ENCODE data around the gene PLEKHD1. TPM values are rescaled to one million over a fixed set of nuclear protein-coding genes. Genes with fewer than 3 reads are reported as not detected.
A peak's percentile ranks its signal among the peaks of the same experiment; 100 is the strongest.
"Not testable (repeated sequence)": the region's sequence is repeated elsewhere in the genome, so short reads cannot be mapped to it uniquely, and the experiment has no call there.

PLEKHD1 gene
- total RNA-seq, 2 experiments from 2014 or later = 0.05 TPM

GRCh38 chr14:69464829-69465228 is 19.7 kb upstream of the PLEKHD1 start:
- H3K4me3 Mint-ChIP-seq = no peak overlapping the region
- intact Hi-C loops (cut with DNase I, micrococcal nuclease) = loop anchor here in 1 of 2 experiments (10.0 kb wide), 1 partner anchor 600 kb away; no protein-coding TSS in a partner anchor
- H3K36me3 Mint-ChIP-seq (ENCODE audit: low read depth) = peaks cover 5% of the 10 kb centered on the region
- ChIA-PET CTCF (interaction anchor here (0.8 to 1.5 kb wide), 3 partner anchors 9 to 60 kb away, joined by 3 to 4 read pairs (median 3); no protein-coding TSS in a partner anchor), POLR2A (no interaction called here)
- ATAC-seq (no peak), DNase-seq (no peak)
- no peaks in the 10 kb centered on the region for H3K27me3 Mint-ChIP-seq
- no peaks in the 10 kb centered on the region for H3K4me1 Mint-ChIP-seq
- H3K27ac Mint-ChIP-seq = no peak overlapping the region
- H3K9me3 Mint-ChIP-seq (ENCODE audit: low read depth) = no peaks in the 10 kb centered on the region

DNA sequence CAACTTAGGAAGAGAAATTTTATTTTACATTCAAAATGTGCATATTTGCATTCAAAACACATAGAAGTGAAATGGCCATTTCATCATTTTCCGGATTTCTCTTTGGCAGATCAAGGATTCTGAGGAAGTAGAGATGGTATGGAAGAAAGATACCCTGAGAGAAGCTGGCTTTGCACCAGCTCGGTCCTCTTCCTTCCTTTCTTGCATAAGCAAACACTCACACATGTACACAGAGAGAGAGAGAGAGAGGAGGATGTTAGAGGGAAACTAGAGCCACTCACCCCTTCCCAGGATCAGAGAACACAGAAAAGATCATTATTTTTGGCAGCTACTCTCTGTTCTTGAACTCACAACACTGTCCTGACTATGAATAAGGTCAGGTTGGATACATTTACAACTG is 15.6 kb upstream of the PLEKHD1 start:
- Mint-ChIP-seq H3K27me3 (no peaks in the 10 kb centered on the region), H3K36me3 (ENCODE audit: low read depth) (peaks cover 2% of the 10 kb centered on the region), H3K4me1 (no peaks in the 10 kb centered on the region), H3K27ac (no peak overlapping the region), H3K4me3 (no peak overlapping the region), H3K9me3 (ENCODE audit: low read depth) (no peaks in the 10 kb centered on the region)
- POLR2A ChIA-PET = no interaction called here
- CTCF ChIA-PET = interaction anchor here (0.7 kb wide), 1 partner anchor 160 kb away, joined by 4 read pairs; no protein-coding TSS in a partner anchor
- ATAC-seq (no peak), DNase-seq (no peak)
- intact Hi-C loops (cut with DNase I, micrococcal nuclease) = loop anchor here in 1 of 2 experiments (10.0 kb wide), 1 partner anchor 604 kb away; no protein-coding TSS in a partner anchor

- Mint-ChIP-seq H3K4me1 (no peaks in the 10 kb centered on the region), H3K4me3 (no peak overlapping the region), H3K27me3 (no peaks in the 10 kb centered on the region), H3K9me3 (ENCODE audit: low read depth) (no peaks in the 10 kb centered on the region), H3K36me3 (ENCODE audit: low read depth) (peaks cover 2% of the 10 kb centered on the region), H3K27ac (no peak overlapping the region)
- CTCF ChIA-PET = interaction anchor here (1.7 kb wide), 1 partner anchor 73 kb away, joined by 4 read pairs; the partner anchor contains the start of genes ERH and SLC39A9
- DNase-seq (no peak), ATAC-seq (no peak)
- intact Hi-C loops (cut with DNase I, micrococcal nuclease) = no loop called here
- POLR2A ChIA-PET = no interaction called here
Observed at GRCh38 chr14:69471436-69471835, 13.1 kb upstream of the PLEKHD1 start.

GRCh38 chr14:69471916-69472315 is 12.6 kb upstream of the PLEKHD1 start:
- Mint-ChIP-seq H3K4me1 (no peaks in the 10 kb centered on the region), H3K27me3 (no peaks in the 10 kb centered on the region), H3K4me3 (no peak overlapping the region), H3K9me3 (ENCODE audit: low read depth) (no peaks in the 10 kb centered on the region), H3K27ac (no peak overlapping the region), H3K36me3 (ENCODE audit: low read depth) (peaks cover 2% of the 10 kb centered on the region)
- CTCF ChIA-PET = interaction anchor here (1.7 kb wide), 1 partner anchor 74 kb away, joined by 4 read pairs; the partner anchor contains the start of genes ERH and SLC39A9
- DNase-seq = peak; percentile 8
- POLR2A ChIA-PET = no interaction called here
- intact Hi-C loops (cut with DNase I, micrococcal nuclease) = no loop called here
- no peak for ATAC-seq

GRCh38 chr14:69473260-69473659 is 11.3 kb upstream of the PLEKHD1 start:
- POLR2A ChIA-PET = no interaction called here
- H3K36me3 Mint-ChIP-seq (ENCODE audit: low read depth) = peaks cover 2% of the 10 kb centered on the region
- no peak overlapping the region for H3K27ac Mint-ChIP-seq
- ATAC-seq (no peak), DNase-seq (no peak)
- no peaks in the 10 kb centered on the region for H3K27me3 Mint-ChIP-seq
- no peak overlapping the region for H3K4me3 Mint-ChIP-seq
- intact Hi-C loops (cut with DNase I, micrococcal nuclease) = no loop called here
- no peaks in the 10 kb centered on the region for H3K9me3 Mint-ChIP-seq (ENCODE audit: low read depth)
- CTCF ChIA-PET = no interaction called here
- no peaks in the 10 kb centered on the region for H3K4me1 Mint-ChIP-seq

GRCh38 chr14:69473946-69474345 is 10.6 kb upstream of the PLEKHD1 start:
- H3K4me1 Mint-ChIP-seq = no peaks in the 10 kb centered on the region
- intact Hi-C loops (cut with DNase I, micrococcal nuclease) = no loop called here
- peaks cover 2% of the 10 kb centered on the region for H3K36me3 Mint-ChIP-seq (ENCODE audit: low read depth)
- no peaks in the 10 kb centered on the region for H3K27me3 Mint-ChIP-seq
- no peaks in the 10 kb centered on the region for H3K9me3 Mint-ChIP-seq (ENCODE audit: low read depth)
- H3K27ac Mint-ChIP-seq = no peak overlapping the region
- ATAC-seq (no peak), DNase-seq (no peak)
- ChIA-PET POLR2A (no interaction called here), CTCF (interaction anchor here (1.0 to 3.0 kb wide), 3 partner anchors 11 to 19 kb away, joined by 4 to 10 read pairs (median 4); no protein-coding TSS in a partner anchor)
- no peak overlapping the region for H3K4me3 Mint-ChIP-seq

- intact Hi-C loops (cut with DNase I, micrococcal nuclease) = loop anchor here in 1 of 2 experiments (5.0 kb wide), 1 partner anchor 97 kb away; the partner anchor contains the start of gene CCDC177
- ChIA-PET CTCF (interaction anchor here (0.6 to 3.0 kb wide), 10 partner anchors 11 to 552 kb away, joined by 3 to 10 read pairs (median 4); no protein-coding TSS in a partner anchor), POLR2A (no interaction called here)
- peaks cover 2% of the 10 kb centered on the region for H3K36me3 Mint-ChIP-seq (ENCODE audit: low read depth)
- peak; percentile 53 for ATAC-seq
- H3K27me3 Mint-ChIP-seq = peaks cover 2% of the 10 kb centered on the region
- no peaks in the 10 kb centered on the region for H3K9me3 Mint-ChIP-seq (ENCODE audit: low read depth)
- H3K27ac Mint-ChIP-seq = no peak overlapping the region
- DNase-seq = peak; percentile 29
- H3K4me1 Mint-ChIP-seq = no peaks in the 10 kb centered on the region
- no peak overlapping the region for H3K4me3 Mint-ChIP-seq
Observed at GRCh38 chr14:69475194-69475818, 9.2 kb upstream of the PLEKHD1 start.

GRCh38 chr14:69476824-69477450 is 7.6 kb upstream of the PLEKHD1 start:
- H3K9me3 Mint-ChIP-seq (ENCODE audit: low read depth); H3K4me3 Mint-ChIP-seq; H3K4me1 Mint-ChIP-seq; DNase-seq; H3K27ac Mint-ChIP-seq; H3K27me3 Mint-ChIP-seq; POLR2A ChIA-PET; ATAC-seq; H3K36me3 Mint-ChIP-seq (ENCODE audit: low read depth): not testable (repeated sequence)
- intact Hi-C loops (cut with DNase I, micrococcal nuclease) = loop anchor here in 1 of 2 experiments (5.0 kb wide), 1 partner anchor 95 kb away; the partner anchor contains the start of gene CCDC177
- CTCF ChIA-PET = interaction anchor here (0.6 to 3.0 kb wide), 2 partner anchors 17 to 46 kb away, joined by 5 to 10 read pairs; no protein-coding TSS in a partner anchor

DNA sequence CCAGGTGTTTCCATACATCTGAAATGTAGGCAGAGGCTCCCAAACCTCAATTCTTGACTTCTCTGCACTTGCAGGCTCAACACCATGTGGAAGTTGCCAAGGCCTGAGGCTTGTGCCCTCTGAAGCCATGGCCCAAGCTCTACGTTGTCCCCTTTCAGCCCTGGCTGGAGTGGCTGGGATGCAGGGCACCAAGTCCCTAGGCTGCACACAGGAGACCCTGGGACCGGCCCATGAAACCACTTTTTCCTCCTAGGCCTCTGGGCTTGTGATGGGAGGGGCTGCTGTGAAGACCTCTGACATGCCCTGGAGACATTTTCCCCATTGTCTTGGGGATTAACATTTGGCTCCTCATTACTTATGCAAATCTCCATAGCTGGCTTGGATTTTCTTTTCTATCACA is 6.5 kb upstream of the PLEKHD1 start:
- POLR2A ChIA-PET; H3K4me1 Mint-ChIP-seq; H3K27me3 Mint-ChIP-seq; DNase-seq; H3K36me3 Mint-ChIP-seq (ENCODE audit: low read depth); ATAC-seq; H3K9me3 Mint-ChIP-seq (ENCODE audit: low read depth); H3K27ac Mint-ChIP-seq; H3K4me3 Mint-ChIP-seq: not testable (repeated sequence)
- CTCF ChIA-PET = interaction anchor here (0.8 kb wide), 1 partner anchor 248 kb away, joined by 4 read pairs; no protein-coding TSS in a partner anchor
- intact Hi-C loops (cut with DNase I, micrococcal nuclease) = loop anchor here in 1 of 2 experiments (5.0 kb wide), 1 partner anchor 94 kb away; the partner anchor contains the start of gene CCDC177

DNA sequence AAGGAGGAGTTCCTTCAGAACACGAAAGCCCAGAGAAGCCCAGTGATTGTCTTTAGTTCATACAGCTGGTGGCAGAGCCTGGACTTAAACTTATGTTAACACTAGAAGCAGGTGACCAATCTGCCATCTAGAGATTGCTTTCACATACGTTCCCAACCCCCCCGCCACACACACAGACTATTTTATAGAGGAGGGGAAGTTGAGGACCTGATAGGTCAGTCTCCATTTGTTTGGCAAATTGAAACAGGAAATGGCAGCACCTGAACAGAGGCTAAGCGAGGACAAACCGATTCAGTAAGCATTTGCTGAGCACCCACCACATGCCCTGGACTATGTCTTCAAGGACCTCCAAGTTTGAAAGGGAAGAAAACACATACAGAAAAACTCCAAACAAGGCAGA is 4.8 kb upstream of the PLEKHD1 start:
- intact Hi-C loops (cut with DNase I, micrococcal nuclease) = loop anchor here in 1 of 2 experiments (5.0 kb wide), 1 partner anchor 93 kb away; the partner anchor contains the start of gene CCDC177
- POLR2A ChIA-PET = no interaction called here

GRCh38 chr14:69480136-69480535 is 4.4 kb upstream of the PLEKHD1 start:
- Mint-ChIP-seq H3K4me3 (no peak overlapping the region), H3K4me1 (peaks cover 2% of the 10 kb centered on the region), H3K27ac (no peak overlapping the region), H3K36me3 (ENCODE audit: low read depth) (peaks cover 1% of the 10 kb centered on the region), H3K27me3 (peaks cover 19% of the 10 kb centered on the region), H3K9me3 (ENCODE audit: low read depth) (no peaks in the 10 kb centered on the region)
- no peak for ATAC-seq
- ChIA-PET POLR2A (no interaction called here), CTCF (no interaction called here)
- DNase-seq = no peak
- intact Hi-C loops (cut with DNase I, micrococcal nuclease) = no loop called here

More for the DNA sequence above, 4.8 kb upstream of the PLEKHD1 start:
- CTCF ChIA-PET = no interaction called here
- Mint-ChIP-seq H3K9me3 (ENCODE audit: low read depth) (no peaks in the 10 kb centered on the region), H3K4me1 (peaks cover 2% of the 10 kb centered on the region), H3K27me3 (peaks cover 17% of the 10 kb centered on the region), H3K27ac (no peak overlapping the region), H3K36me3 (ENCODE audit: low read depth) (peaks cover 1% of the 10 kb centered on the region), H3K4me3 (no peak overlapping the region)
- DNase-seq (no peak), ATAC-seq (no peak)

Measured in activated CD4-positive, alpha-beta T cell treated with anti-CD3 and anti-CD28 coated beads for 36 hours (primary cell).